Mesendoderm (in vitro differentiated cells): ENCODE data around the gene KIAA0825.

Experiments
- DNase-seq: peaks from one replicate; pipeline ENCODE4 v3.0.0; 2013
- H2AK5ac ChIP-seq: 2 replicates; pipeline ENCODE4 v1.6.1; 2013; ENCODE audit warnings: low read length, inconsistent platforms
- H2BK120ac ChIP-seq: 2 replicates; pipeline ENCODE4 v1.6.1; 2013; ENCODE audit warnings: low read depth, mild to moderate bottlenecking, low read length, moderate library complexity, mixed read lengths
- H2BK15ac ChIP-seq: replicated peaks from 2 replicates; pipeline ENCODE4 v1.6.1; 2013; ENCODE audit warnings: low read depth, mild to moderate bottlenecking, moderate library complexity
- H2BK5ac ChIP-seq: 2 replicates; pipeline ENCODE4 v1.6.1; 2013; ENCODE audit warnings: low read length, inconsistent platforms
- H3K18ac ChIP-seq: 2 replicates; pipeline ENCODE4 v1.6.1; 2013; ENCODE audit warnings: mild to moderate bottlenecking, low read length, mixed read lengths
- H3K23ac ChIP-seq: one replicate; pipeline ENCODE4 v1.6.1; 2013; ENCODE audit warnings: low read length
- H3K27ac ChIP-seq: 2 replicates; pipeline ENCODE4 v1.5.1; 2013; ENCODE audit warnings: low read depth, mild to moderate bottlenecking, inconsistent platforms, low read length, moderate library complexity
- H3K27me3 ChIP-seq: 2 replicates; pipeline ENCODE4 v1.6.1; 2013; ENCODE audit warnings: low read length, control low read depth, mild to moderate bottlenecking, inconsistent platforms; ENCODE audit not compliant: insufficient read depth, poor library complexity
- H3K36me3 ChIP-seq: 2 replicates; pipeline ENCODE4 v1.6.1; 2013; ENCODE audit warnings: low read length, inconsistent platforms; ENCODE audit not compliant: control insufficient read depth, insufficient read depth
- H3K4ac ChIP-seq: one replicate; pipeline ENCODE4 v1.6.1; 2013; ENCODE audit warnings: low read depth, mild to moderate bottlenecking, low read length, moderate library complexity
- H3K4me1 ChIP-seq: 2 replicates; pipeline ENCODE4 v1.6.1; 2013; ENCODE audit warnings: low read depth, low read length, inconsistent platforms; ENCODE audit not compliant: control insufficient read depth
- H3K4me2 ChIP-seq: 2 replicates; pipeline ENCODE4 v1.6.1; 2013; ENCODE audit warnings: low read length
- H3K4me3 ChIP-seq: 2 replicates; pipeline ENCODE4 v1.5.1; 2013; ENCODE audit warnings: mild to moderate bottlenecking, low read length
- H3K56ac ChIP-seq: one replicate; pipeline ENCODE4 v1.6.1; 2013; ENCODE audit warnings: low read length
- H3K79me1 ChIP-seq: 2 replicates; pipeline ENCODE4 v1.6.1; 2013; ENCODE audit warnings: low read length, inconsistent platforms
- H3K79me2 ChIP-seq: 2 replicates; pipeline ENCODE4 v1.6.1; 2013; ENCODE audit warnings: mild to moderate bottlenecking, low read length; ENCODE audit not compliant: control insufficient read depth, insufficient read depth
- H3K9ac ChIP-seq: 2 replicates; pipeline ENCODE4 v1.6.1; 2013; ENCODE audit warnings: low read length, inconsistent platforms
- H4K5ac ChIP-seq: one replicate; pipeline ENCODE4 v1.6.1; 2013; ENCODE audit warnings: low read length
- H4K8ac ChIP-seq: one replicate; pipeline ENCODE4 v1.6.1; 2013; ENCODE audit warnings: low read depth, mild to moderate bottlenecking, control low read depth, low read length, moderate library complexity
- WGBS: extraction: QIAGEN DNeasy Blood & Tissue Kit; methylation state at CpG from one replicate; pipeline ENCODE4 v1.1.7; 2013; ENCODE audit warnings: low lambda C conversion rate, missing lambda C conversion rate; ENCODE audit not compliant: insufficient coverage; ENCODE audit errors: extremely low coverage; 5-methylcytosine and 5-hydroxymethylcytosine counted together

KIAA0825 gene

GRCh38 chr5:94254214-94254613, 364.2 kb downstream of the KIAA0825 start:
- Histone ChIP-seq H3K79me1 (no peaks in the 10 kb centered on the region), H3K4me1 (peaks cover 2% of the 10 kb centered on the region), H3K18ac (no peak overlapping the region), H3K56ac (no peak overlapping the region), H3K23ac (no peak overlapping the region), H3K4ac (no peak overlapping the region), H2AK5ac (no peak overlapping the region), H3K36me3 (no peaks in the 10 kb centered on the region), H2BK15ac (no peak overlapping the region), H3K27me3 (no peaks in the 10 kb centered on the region), H3K79me2 (no peaks in the 10 kb centered on the region), H3K9ac (no peak overlapping the region), H2BK5ac (no peak overlapping the region), H2BK120ac (no peak overlapping the region), H3K4me3 (no peak overlapping the region), H3K27ac (no peak overlapping the region), H4K8ac (no peak overlapping the region), H3K4me2 (no peak overlapping the region), H4K5ac (no peak overlapping the region)
- no CpG with 5 or more reads among the region's 3 CpGs for WGBS
- no peak for DNase-seq

DNA sequence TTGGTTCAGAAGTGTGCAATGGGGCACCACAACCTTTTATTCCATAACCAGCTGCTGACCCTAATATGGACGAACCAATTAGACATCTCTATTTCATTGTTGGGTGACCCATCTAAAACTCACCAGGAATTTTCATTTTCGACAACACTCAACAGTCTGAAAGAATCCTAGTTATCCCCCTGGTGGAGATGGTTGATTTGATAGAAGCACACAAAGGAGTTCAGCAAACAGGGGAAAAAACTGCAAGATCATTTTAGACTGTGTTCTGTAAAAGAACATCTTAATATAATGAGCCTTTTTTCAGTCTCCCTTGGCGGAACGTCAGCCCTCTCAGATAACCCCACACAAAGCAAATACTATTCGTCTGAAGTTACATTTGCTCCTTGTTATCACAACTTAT, 367.4 kb downstream of the KIAA0825 start:
- Histone ChIP-seq H3K9ac (no peak overlapping the region), H3K4me3 (no peak overlapping the region), H2BK15ac (no peak overlapping the region), H3K4me1 (peaks cover 4% of the 10 kb centered on the region), H2BK5ac (no peak overlapping the region), H3K4ac (no peak overlapping the region), H3K27ac (no peak overlapping the region), H3K4me2 (no peak overlapping the region), H4K5ac (no peak overlapping the region), H3K36me3 (no peaks in the 10 kb centered on the region), H3K23ac (no peak overlapping the region), H3K79me2 (no peaks in the 10 kb centered on the region), H2AK5ac (no peak overlapping the region), H3K56ac (no peak overlapping the region), H3K18ac (peak overlapping the region; percentile 28), H3K79me1 (no peaks in the 10 kb centered on the region), H2BK120ac (no peak overlapping the region), H4K8ac (no peak overlapping the region), H3K27me3 (no peaks in the 10 kb centered on the region)
- DNase-seq = peak; percentile 44
- WGBS = no CpG with 5 or more reads among the region's 5 CpGs

DNA sequence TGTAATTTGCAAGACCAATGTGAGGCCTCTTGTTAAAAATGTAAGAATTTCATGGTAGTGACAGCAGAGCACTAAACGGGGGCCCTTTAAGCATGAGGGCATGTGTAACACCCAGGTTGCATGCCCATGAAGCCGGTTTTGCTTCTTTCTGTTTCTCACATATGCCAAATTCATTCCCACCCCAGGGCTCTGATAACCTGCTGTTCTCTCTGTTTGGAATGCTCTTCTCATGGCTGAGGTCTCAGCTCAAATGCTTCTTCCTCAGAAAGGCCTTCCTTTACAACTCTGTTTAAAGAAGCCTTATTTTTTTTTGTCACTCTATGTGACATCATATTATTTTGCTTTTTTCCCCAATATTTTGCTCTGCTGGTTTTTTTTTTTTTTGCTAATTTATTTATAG, 369.0 kb downstream of the KIAA0825 start:
- Histone ChIP-seq H3K56ac (no peak overlapping the region), H2BK120ac (peak overlapping the region; percentile 61), H2BK5ac (no peak overlapping the region), H3K18ac (no peak overlapping the region), H3K4me2 (no peak overlapping the region), H3K4me1 (peaks cover 4% of the 10 kb centered on the region), H2AK5ac (no peak overlapping the region), H2BK15ac (no peak overlapping the region), H3K36me3 (no peaks in the 10 kb centered on the region), H3K27me3 (no peaks in the 10 kb centered on the region), H3K79me2 (no peaks in the 10 kb centered on the region), H3K4ac (no peak overlapping the region), H3K27ac (no peak overlapping the region), H3K4me3 (no peak overlapping the region), H4K8ac (no peak overlapping the region), H3K23ac (no peak overlapping the region), H3K79me1 (no peaks in the 10 kb centered on the region), H3K9ac (no peak overlapping the region), H4K5ac (no peak overlapping the region)
- WGBS = no CpG with 5 or more reads among the region's 2 CpGs
- peak; percentile 53 for DNase-seq

- H3K4me2 ChIP-seq = no peak overlapping the region
- peaks cover 2% of the 10 kb centered on the region for H3K4me1 ChIP-seq
- no peak overlapping the region for H4K5ac ChIP-seq
- no peak overlapping the region for H2AK5ac ChIP-seq
- H3K56ac ChIP-seq = peak overlapping the region; percentile 53
- no peaks in the 10 kb centered on the region for H3K79me1 ChIP-seq
- H3K18ac ChIP-seq = no peak overlapping the region
- H3K23ac ChIP-seq = peak overlapping the region; percentile 30
- no peak for DNase-seq
- no peak overlapping the region for H2BK15ac ChIP-seq
- no peak overlapping the region for H2BK120ac ChIP-seq
- H3K4me3 ChIP-seq = no peak overlapping the region
- H3K27me3 ChIP-seq = no peaks in the 10 kb centered on the region
- peak overlapping the region; percentile 33 for H2BK5ac ChIP-seq
- WGBS = no CpG with 5 or more reads among the region's 2 CpGs
- H3K27ac ChIP-seq = no peak overlapping the region
- no peak overlapping the region for H3K4ac ChIP-seq
- no peak overlapping the region for H4K8ac ChIP-seq
- no peaks in the 10 kb centered on the region for H3K36me3 ChIP-seq
- no peaks in the 10 kb centered on the region for H3K79me2 ChIP-seq
- H3K9ac ChIP-seq = no peak overlapping the region
Observed at GRCh38 chr5:94248175-94248875, 370.1 kb downstream of the KIAA0825 start.

DNA sequence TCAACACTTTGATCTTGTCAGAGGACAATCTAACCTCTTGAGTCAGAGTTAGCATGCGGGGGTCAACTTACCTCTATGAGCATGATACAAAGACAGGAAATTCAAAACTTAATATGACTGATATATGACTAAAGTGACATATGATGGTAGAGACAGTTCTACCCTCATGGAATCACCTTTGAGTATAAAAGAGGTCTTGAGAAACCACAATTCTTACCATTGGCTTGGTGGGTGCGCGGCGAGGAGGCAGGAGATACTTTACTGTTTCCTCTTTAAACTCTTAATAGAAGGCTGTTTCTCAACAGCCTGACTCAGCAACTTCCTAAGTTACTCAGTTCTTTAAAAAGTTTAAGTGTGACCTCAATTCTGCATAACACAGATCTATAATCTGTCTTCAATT, 372.8 kb downstream of the KIAA0825 start:
- WGBS = no CpG with 5 or more reads among the region's 4 CpGs
- H2BK120ac ChIP-seq = no peak overlapping the region
- no peak overlapping the region for H3K4me3 ChIP-seq
- no peak overlapping the region for H4K5ac ChIP-seq
- H3K79me1 ChIP-seq = no peaks in the 10 kb centered on the region
- H3K4me2 ChIP-seq = no peak overlapping the region
- H2AK5ac ChIP-seq = no peak overlapping the region
- no peaks in the 10 kb centered on the region for H3K27me3 ChIP-seq
- H2BK5ac ChIP-seq = no peak overlapping the region
- H2BK15ac ChIP-seq = no peak overlapping the region
- no peaks in the 10 kb centered on the region for H3K79me2 ChIP-seq
- H3K4me1 ChIP-seq = peaks cover 2% of the 10 kb centered on the region
- no peak overlapping the region for H3K4ac ChIP-seq
- no peak overlapping the region for H3K27ac ChIP-seq
- H4K8ac ChIP-seq = no peak overlapping the region
- H3K18ac ChIP-seq = no peak overlapping the region
- no peaks in the 10 kb centered on the region for H3K36me3 ChIP-seq
- H3K9ac ChIP-seq = no peak overlapping the region
- no peak overlapping the region for H3K56ac ChIP-seq
- no peak overlapping the region for H3K23ac ChIP-seq
- DNase-seq = no peak

DNA sequence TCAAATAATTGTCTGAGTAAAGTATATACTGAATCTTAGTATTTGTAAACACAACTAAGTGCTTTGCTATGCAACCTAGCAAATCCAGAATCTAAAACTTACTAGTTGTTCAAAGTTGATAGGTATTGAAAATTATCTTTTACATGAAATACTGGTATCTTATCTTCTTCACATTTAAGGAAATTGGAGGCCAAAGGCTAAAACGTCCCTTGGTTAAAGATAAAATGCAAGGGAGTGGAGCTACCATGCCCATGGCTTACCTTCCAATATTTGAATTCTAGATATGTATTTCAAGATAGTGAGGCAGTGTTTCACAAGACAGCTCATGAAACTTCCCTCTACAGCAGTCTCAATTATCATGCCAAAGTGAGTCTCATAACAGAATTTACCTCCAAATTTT, 373.5 kb downstream of the KIAA0825 start:
- Histone ChIP-seq H3K79me1 (no peaks in the 10 kb centered on the region), H4K8ac (no peak overlapping the region), H3K4me3 (no peak overlapping the region), H3K27me3 (no peaks in the 10 kb centered on the region), H3K18ac (no peak overlapping the region), H3K4me1 (peaks cover 2% of the 10 kb centered on the region), H4K5ac (no peak overlapping the region), H3K56ac (no peak overlapping the region), H3K27ac (no peak overlapping the region), H2AK5ac (no peak overlapping the region), H3K9ac (no peak overlapping the region), H3K23ac (no peak overlapping the region), H2BK5ac (no peak overlapping the region), H3K4me2 (no peak overlapping the region), H2BK120ac (no peak overlapping the region), H2BK15ac (no peak overlapping the region), H3K79me2 (no peaks in the 10 kb centered on the region), H3K36me3 (no peaks in the 10 kb centered on the region), H3K4ac (no peak overlapping the region)
- DNase-seq = no peak
- WGBS = no CpG with 5 or more reads among the region's 1 CpG
